Nephron progenitor cell (in vitro differentiated cells): ENCODE data around the gene ATP1A4.

Source experiments
- DNase-seq: peaks from one replicate; pipeline ENCODE4 v3.0.0; 2021
- H3K27ac Mint-ChIP-seq: 2 replicates; pipeline ENCODE4 v1.8.0; 2021; ENCODE audit warnings: mild to moderate bottlenecking, moderate library complexity, mixed read lengths
- H3K27me3 Mint-ChIP-seq: 2 replicates; pipeline ENCODE4 v1.8.0; 2021; ENCODE audit warnings: mild to moderate bottlenecking, low read depth, mixed read lengths; ENCODE audit not compliant: poor library complexity
- H3K36me3 Mint-ChIP-seq: 2 replicates; pipeline ENCODE4 v1.8.0; 2021; ENCODE audit warnings: low read depth, mixed read lengths
- H3K4me1 Mint-ChIP-seq: 2 replicates; pipeline ENCODE4 v1.8.0; 2021; ENCODE audit warnings: mixed read lengths
- H3K4me3 Mint-ChIP-seq: 2 replicates; pipeline ENCODE4 v1.8.0; 2021; ENCODE audit warnings: mild to moderate bottlenecking, moderate library complexity, mixed read lengths
- H3K9me3 Mint-ChIP-seq: 2 replicates; pipeline ENCODE4 v1.8.0; 2021; ENCODE audit warnings: mild to moderate bottlenecking, moderate library complexity, mixed read lengths
- TF ChIP-seq, protein P1 (sequence below): fragments of 200-600 bp; sonication (generic); IDR thresholded peaks from 2 replicates; pipeline ENCODE4 v1.5.0; 2021; ENCODE audit warnings: antibody characterized with exemption

The ATP1A4 gene

DNA sequence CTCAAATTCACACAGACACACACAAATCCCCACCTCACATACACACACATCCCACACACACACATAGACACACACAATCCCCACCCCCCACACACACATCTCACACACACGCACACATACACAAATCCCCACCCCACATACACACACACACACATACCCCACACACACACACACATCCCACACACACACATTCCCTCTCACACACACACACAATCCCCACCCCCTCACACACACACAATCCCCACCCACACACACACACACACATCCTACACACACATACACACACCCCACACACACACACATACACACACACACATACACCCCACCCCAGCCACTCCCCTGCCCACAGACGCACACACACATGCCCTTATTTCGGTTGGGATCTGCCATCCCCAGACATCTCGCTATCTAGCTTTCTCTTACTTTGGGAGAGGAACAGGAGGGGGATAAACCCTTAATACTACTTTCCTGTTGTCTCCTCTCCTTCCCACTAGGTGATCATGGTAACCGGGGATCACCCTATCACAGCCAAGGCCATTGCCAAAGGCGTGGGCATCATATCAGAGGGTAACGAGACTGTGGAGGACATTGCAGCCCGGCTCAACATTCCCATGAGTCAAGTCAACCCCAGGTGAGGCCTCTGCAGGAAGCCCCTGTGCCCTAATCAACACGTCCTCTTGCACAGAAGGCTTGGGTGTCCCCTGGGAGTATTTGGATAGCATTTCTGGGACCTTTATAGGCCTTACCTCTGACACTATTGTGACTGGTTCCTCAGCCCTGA lies 17.2 kb upstream of the ATP1A4 start:
- Mint-ChIP-seq H3K9me3 (no peaks in the 10 kb centered on the region), H3K36me3 (peaks cover 37% of the 10 kb centered on the region), H3K27me3 (peaks cover 10% of the 10 kb centered on the region), H3K27ac (no peak overlapping the region), H3K4me3 (no peak overlapping the region), H3K4me1 (peaks cover 11% of the 10 kb centered on the region)
- no peak for DNase-seq
- TF ChIP-seq, protein P1, sequence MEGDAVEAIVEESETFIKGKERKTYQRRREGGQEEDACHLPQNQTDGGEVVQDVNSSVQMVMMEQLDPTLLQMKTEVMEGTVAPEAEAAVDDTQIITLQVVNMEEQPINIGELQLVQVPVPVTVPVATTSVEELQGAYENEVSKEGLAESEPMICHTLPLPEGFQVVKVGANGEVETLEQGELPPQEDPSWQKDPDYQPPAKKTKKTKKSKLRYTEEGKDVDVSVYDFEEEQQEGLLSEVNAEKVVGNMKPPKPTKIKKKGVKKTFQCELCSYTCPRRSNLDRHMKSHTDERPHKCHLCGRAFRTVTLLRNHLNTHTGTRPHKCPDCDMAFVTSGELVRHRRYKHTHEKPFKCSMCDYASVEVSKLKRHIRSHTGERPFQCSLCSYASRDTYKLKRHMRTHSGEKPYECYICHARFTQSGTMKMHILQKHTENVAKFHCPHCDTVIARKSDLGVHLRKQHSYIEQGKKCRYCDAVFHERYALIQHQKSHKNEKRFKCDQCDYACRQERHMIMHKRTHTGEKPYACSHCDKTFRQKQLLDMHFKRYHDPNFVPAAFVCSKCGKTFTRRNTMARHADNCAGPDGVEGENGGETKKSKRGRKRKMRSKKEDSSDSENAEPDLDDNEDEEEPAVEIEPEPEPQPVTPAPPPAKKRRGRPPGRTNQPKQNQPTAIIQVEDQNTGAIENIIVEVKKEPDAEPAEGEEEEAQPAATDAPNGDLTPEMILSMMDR = no peak

DNA sequence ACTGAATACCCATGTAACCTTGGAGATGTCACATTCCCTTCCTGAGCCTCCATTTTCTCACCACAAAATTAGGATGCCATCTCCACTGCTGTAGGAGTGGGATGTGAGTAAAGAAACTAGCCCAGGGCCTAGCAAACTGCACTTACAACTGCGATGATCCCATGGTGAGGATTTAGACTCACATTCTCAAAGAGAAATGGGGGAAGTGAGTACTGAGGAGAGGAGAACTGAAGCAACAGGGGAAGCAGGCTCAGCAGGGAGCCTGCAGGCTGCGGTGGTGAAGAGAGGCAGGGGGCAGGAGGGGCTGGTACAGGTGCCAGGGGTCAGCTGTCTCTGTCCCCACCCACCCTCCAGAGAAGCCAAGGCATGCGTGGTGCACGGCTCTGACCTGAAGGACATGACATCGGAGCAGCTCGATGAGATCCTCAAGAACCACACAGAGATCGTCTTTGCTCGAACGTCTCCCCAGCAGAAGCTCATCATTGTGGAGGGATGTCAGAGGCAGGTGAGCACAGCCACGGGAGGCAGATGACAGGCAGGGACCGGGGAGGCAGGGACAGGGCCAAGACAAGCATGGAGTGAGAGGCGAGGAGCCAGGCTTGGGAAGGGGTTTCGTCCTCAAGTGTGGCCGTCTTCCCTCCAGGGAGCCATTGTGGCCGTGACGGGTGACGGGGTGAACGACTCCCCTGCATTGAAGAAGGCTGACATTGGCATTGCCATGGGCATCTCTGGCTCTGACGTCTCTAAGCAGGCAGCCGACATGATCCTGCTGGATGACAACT lies 16.4 kb upstream of the ATP1A4 start:
- Mint-ChIP-seq H3K36me3 (peaks cover 37% of the 10 kb centered on the region), H3K9me3 (no peaks in the 10 kb centered on the region), H3K4me3 (no peak overlapping the region), H3K27me3 (peaks cover 10% of the 10 kb centered on the region), H3K4me1 (peaks cover 8% of the 10 kb centered on the region), H3K27ac (no peak overlapping the region)
- TF ChIP-seq, protein P1 = no peak
- no peak for DNase-seq

DNA sequence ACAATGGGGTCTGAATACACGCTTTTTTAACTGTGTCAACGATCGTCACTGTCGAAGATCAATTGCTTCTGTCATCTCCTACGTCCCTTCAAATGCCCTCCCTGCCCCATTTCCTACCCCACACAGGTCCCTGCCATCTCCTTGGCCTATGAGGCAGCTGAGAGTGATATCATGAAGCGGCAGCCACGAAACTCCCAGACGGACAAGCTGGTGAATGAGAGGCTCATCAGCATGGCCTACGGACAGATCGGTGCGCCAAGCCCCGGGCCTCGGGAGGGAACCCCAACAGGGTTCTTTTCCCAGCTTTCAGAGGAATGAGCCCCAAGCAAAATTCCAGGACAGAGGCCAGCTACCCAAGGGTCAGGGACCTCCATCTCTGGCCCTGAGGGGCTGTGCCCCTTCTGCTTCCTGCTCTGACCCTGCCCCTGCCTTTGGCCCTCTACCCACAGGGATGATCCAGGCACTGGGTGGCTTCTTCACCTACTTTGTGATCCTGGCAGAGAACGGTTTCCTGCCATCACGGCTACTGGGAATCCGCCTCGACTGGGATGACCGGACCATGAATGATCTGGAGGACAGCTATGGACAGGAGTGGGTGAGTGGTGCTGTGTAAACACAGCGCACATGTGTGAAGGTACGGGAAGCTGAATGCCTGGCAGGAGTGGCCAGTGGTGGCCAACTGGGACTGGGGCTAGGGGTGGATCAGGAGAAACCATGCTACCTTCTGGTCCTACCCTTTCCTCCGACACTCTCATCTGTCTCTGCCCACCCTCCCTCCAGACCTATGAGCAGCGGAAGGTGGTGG lies 15.1 kb upstream of the ATP1A4 start:
- no peak overlapping the region for H3K4me3 Mint-ChIP-seq
- H3K27me3 Mint-ChIP-seq = peaks cover 10% of the 10 kb centered on the region
- peaks cover 42% of the 10 kb centered on the region for H3K36me3 Mint-ChIP-seq
- no peaks in the 10 kb centered on the region for H3K9me3 Mint-ChIP-seq
- DNase-seq = no peak
- no peak overlapping the region for H3K27ac Mint-ChIP-seq
- peaks cover 15% of the 10 kb centered on the region for H3K4me1 Mint-ChIP-seq
- TF ChIP-seq, protein P1 = no peak

DNA sequence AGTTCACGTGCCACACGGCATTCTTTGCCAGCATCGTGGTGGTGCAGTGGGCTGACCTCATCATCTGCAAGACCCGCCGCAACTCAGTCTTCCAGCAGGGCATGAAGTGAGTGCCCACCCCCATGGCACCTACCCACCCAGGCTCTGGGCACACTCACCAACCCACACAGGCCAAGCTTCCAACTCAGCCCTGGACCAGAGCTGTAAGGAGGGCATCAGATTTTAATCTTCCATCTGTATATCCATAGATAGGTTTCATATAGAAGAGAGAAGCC lies 14.5 kb upstream of the ATP1A4 start:
- Mint-ChIP-seq H3K4me1 (peaks cover 15% of the 10 kb centered on the region), H3K36me3 (peaks cover 45% of the 10 kb centered on the region), H3K9me3 (no peaks in the 10 kb centered on the region), H3K27me3 (peaks cover 10% of the 10 kb centered on the region), H3K27ac (no peak overlapping the region), H3K4me3 (no peak overlapping the region)
- TF ChIP-seq, protein P1 = no peak
- DNase-seq = no peak

DNA sequence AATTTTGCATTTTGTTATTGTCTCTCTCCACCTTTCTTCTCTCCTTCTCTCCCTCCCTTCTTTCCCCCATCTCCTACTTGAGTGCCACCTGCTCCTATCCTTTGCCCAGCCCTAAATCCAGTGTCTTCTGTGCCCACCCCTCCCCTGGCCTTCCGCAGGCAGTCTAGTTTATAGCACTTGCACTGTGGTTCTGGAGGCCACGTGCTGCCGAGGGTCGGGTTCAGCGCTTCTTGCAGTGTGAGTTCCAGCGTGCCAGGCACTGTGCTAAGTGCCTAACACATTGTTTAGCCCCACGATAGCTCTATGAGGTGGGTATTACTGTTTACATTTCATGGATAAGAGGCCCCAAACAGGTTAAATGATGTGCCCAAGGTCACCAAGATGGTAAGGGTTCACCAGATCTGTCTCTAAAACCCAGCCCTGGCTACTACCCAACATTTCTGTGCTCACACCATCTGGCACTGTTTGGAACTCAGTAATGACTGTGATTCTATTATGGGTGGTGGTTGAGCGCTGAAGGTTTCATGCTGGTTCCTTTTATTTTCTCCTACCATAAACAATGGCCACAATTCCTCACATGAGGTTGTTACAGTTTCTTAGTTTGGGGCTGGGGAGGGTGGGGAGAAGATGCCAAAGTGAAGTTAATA lies 14.1 kb upstream of the ATP1A4 start:
- no peak for DNase-seq
- TF ChIP-seq, protein P1 = no peak
- peaks cover 15% of the 10 kb centered on the region for H3K4me1 Mint-ChIP-seq
- no peak overlapping the region for H3K4me3 Mint-ChIP-seq
- H3K27ac Mint-ChIP-seq = no peak overlapping the region
- H3K36me3 Mint-ChIP-seq = peaks cover 50% of the 10 kb centered on the region
- H3K9me3 Mint-ChIP-seq = no peaks in the 10 kb centered on the region
- peaks cover 10% of the 10 kb centered on the region for H3K27me3 Mint-ChIP-seq
